HCT116 (cell line): Measurements from ENCODE around the gene SLC12A8. TPM values are rescaled to one million over a fixed set of nuclear protein-coding genes. Genes with fewer than 3 reads are reported as not detected.

Experiments used
- ATAC-seq: fragments of 200-7000 bp; cut with Tn5 transposase; 2 replicates; pipeline ENCODE4 v1.9.1; 2020; ENCODE audit warnings: mild to moderate bottlenecking, moderate library complexity
- BruUV-seq: library from RNA; stranded (reverse); fragments of 400-500 nt; replicated peaks from 2 replicates; lab custom pipeline; 2021; lab: Mats Ljungman, UMichigan
- CTCF ChIA-PET: fragments of 300-600 bp; sonication (Branson Sonifier 250); formaldehyde crosslinking; loops from one replicate; lab custom pipeline; 2021; ENCODE audit warnings: antibody characterized with exemption; lab: Charles Lee
- POLR2A ChIA-PET: fragments of 300-600, 350-600 bp; sonication (Branson Sonifier 250); formaldehyde crosslinking; loops from one replicate; lab custom pipeline; 2021; ENCODE audit warnings: antibody characterized with exemption; lab: Charles Lee
- RAD21 ChIA-PET, 2 experiments: fragments of 300-600 bp; sonication (Branson Sonifier 250); formaldehyde crosslinking; loops; one replicate each; lab custom pipeline; 2023; ENCODE audit warnings: low total read pairs in 2 of 2; ENCODE audit not compliant: uncharacterized antibody in 2 of 2, unreplicated experiment in 2 of 2, low non-redundant PET in 1 of 2; lab: Charles Lee
- DNase-seq: peaks from one replicate; pipeline ENCODE4 v3.0.0-alpha.2; 2010; ENCODE audit warnings: low read depth, low spot score
- H2AFZ ChIP-seq: fragments of 200-600 bp; shearing (Covaris generic), sonication (generic); 2 replicates; pipeline ENCODE4 v1.6.1; 2017; ENCODE audit warnings: low read depth, mixed run types, mixed read lengths, antibody characterized with exemption, low read length; ENCODE audit not compliant: poor library complexity, severe bottlenecking
- H3K27ac ChIP-seq: 2 replicates; pipeline ENCODE4 v1.5.1; 2012; ENCODE audit warnings: low read depth, low read length
- H3K27me3 ChIP-seq: fragments of 200-600 bp; sonication (generic); 2 replicates; pipeline ENCODE4 v1.6.1; 2016; ENCODE audit warnings: mixed run types, low read length, mixed read lengths; ENCODE audit not compliant: insufficient read depth
- H3K36me3 ChIP-seq, 2 experiments: fragments of 200-500 bp in 1 of 2; fragments of 200-600 bp in 1 of 2; sonication (Bioruptor generic) in 1 of 2; sonication (generic) in 1 of 2; 2 replicates each; pipeline versions ENCODE4 v1.5.1 to v1.6.1; 2014 to 2016; ENCODE audit warnings: low read length in 2 of 2, inconsistent platforms in 1 of 2, mixed read lengths in 1 of 2, mixed run types in 1 of 2; ENCODE audit not compliant: insufficient read depth in 2 of 2, control insufficient read depth in 1 of 2
- H3K4me1 ChIP-seq, 2 experiments: fragments of 200-600 bp in 1 of 2; sonication (generic) in 1 of 2; 2 replicates each; pipeline versions ENCODE4 v1.5.1 to v1.6.1; 2012 to 2017; ENCODE audit warnings: low read length in 2 of 2, inconsistent platforms in 1 of 2, mild to moderate bottlenecking in 1 of 2, mixed read lengths in 1 of 2, mixed run types in 1 of 2, moderate library complexity in 1 of 2; ENCODE audit not compliant: insufficient read depth in 2 of 2, control insufficient read depth in 1 of 2
- H3K4me2 ChIP-seq: fragments of 200-600 bp; sonication (generic); 2 replicates; pipeline ENCODE4 v1.6.1; 2017; ENCODE audit warnings: mixed run types, low read length, mixed read lengths
- H3K4me3 ChIP-seq, 2 experiments: fragments of 200-600 bp in 1 of 2; sonication (generic) in 1 of 2; replicated peaks in 1 of 2; 2 replicates each; pipeline ENCODE4 v1.5.1; 2011 to 2016; ENCODE audit warnings: low read length in 2 of 2, control low read depth in 1 of 2, low read depth in 1 of 2, mild to moderate bottlenecking in 1 of 2, mixed read lengths in 1 of 2, mixed run types in 1 of 2
- H3K79me2 ChIP-seq: fragments of 200-600 bp; sonication (generic); 2 replicates; pipeline ENCODE4 v1.6.1; 2017; ENCODE audit warnings: mild to moderate bottlenecking, mixed run types, low read length, moderate library complexity, mixed read lengths; ENCODE audit not compliant: insufficient read depth
- H3K9ac ChIP-seq: fragments of 200-600 bp; sonication (generic); 2 replicates; pipeline ENCODE4 v1.6.1; 2016; ENCODE audit warnings: low read length, mixed read lengths
- H3K9me2 ChIP-seq: fragments of 200-600 bp; sonication (generic), shearing (Covaris generic); 2 replicates; pipeline ENCODE4 v1.6.1; 2017; ENCODE audit warnings: mixed run types, mild to moderate bottlenecking, moderate library complexity; ENCODE audit not compliant: insufficient read depth
- H3K9me3 ChIP-seq, 2 experiments: fragments of 200-500 bp in 1 of 2; fragments of 200-600 bp in 1 of 2; sonication (Bioruptor generic) in 1 of 2; sonication (generic) in 1 of 2; 2 replicates each; pipeline ENCODE4 v1.6.1; 2014 to 2017; ENCODE audit warnings: low read length in 2 of 2, mixed read lengths in 2 of 2, inconsistent platforms in 1 of 2, low read depth in 1 of 2, mild to moderate bottlenecking in 1 of 2, mixed run types in 1 of 2, moderate library complexity in 1 of 2; ENCODE audit not compliant: control insufficient read depth in 1 of 2, insufficient read depth in 1 of 2
- H4K20me1 ChIP-seq: fragments of 200-600 bp; sonication (generic), shearing (Covaris generic); 2 replicates; pipeline ENCODE4 v1.6.1; 2017; ENCODE audit warnings: mixed run types, mild to moderate bottlenecking, moderate library complexity; ENCODE audit not compliant: insufficient read depth
- CTCF ChIP-seq, 3 experiments: fragments of 200-600 bp in 1 of 3; sonication (generic) in 1 of 3; IDR thresholded peaks in 2 of 3; conservative IDR thresholded peaks in 1 of 3; 2 replicates each; pipeline ENCODE4 v1.5.1; 2012 to 2017; ENCODE audit warnings: low read depth in 2 of 3, low read length in 2 of 3, antibody characterized with exemption in 1 of 3, borderline replicate concordance in 1 of 3, control low read depth in 1 of 3, mild to moderate bottlenecking in 1 of 3, mixed read lengths in 1 of 3, mixed run types in 1 of 3, moderate library complexity in 1 of 3; ENCODE audit not compliant: insufficient read depth in 1 of 3
- POLR2A ChIP-seq: IDR thresholded peaks from 2 replicates; pipeline ENCODE4 v1.7.0; 2011; ENCODE audit warnings: borderline replicate concordance; ENCODE audit not compliant: insufficient read depth, insufficient read length; ENCODE audit errors: extremely low read depth
- POLR2AphosphoS5 ChIP-seq: IDR thresholded peaks from 2 replicates; pipeline ENCODE4 v1.6.1; 2011; ENCODE audit warnings: mild to moderate bottlenecking, low read depth, low read length, moderate library complexity
- SIN3A ChIP-seq: IDR thresholded peaks from 2 replicates; pipeline ENCODE4 v1.6.1; 2012; ENCODE audit warnings: low read depth
- SRF ChIP-seq: IDR thresholded peaks from 2 replicates; pipeline ENCODE4 v1.6.1; 2012; ENCODE audit warnings: low read depth
- ZNF274 ChIP-seq: fragments of 200-500 bp; sonication (Bioruptor generic); IDR thresholded peaks from 2 replicates; pipeline ENCODE4 v1.6.1; 2014; ENCODE audit warnings: mild to moderate bottlenecking, low read depth, low read length, inconsistent platforms
- intact Hi-C: fragments of 100-400 bp; cut with micrococcal nuclease; formaldehyde crosslinking; loops from 2 replicates; pipeline ENCODE4 v1.10.0; 2022
- total RNA-seq: library from RNA; stranded (reverse); gene quantifications from one replicate; pipeline ENCODE4 v1.2.1, GENCODE V29; 2021; ENCODE audit not compliant: unreplicated experiment

SLC12A8 gene
- total RNA-seq, 1 experiment from 2014 or later = 19.9 TPM

GRCh38 chr3:125075738-125076137 lies 136.8 kb downstream of the SLC12A8 start:
- ChIA-PET CTCF (no interaction called here), POLR2A (no interaction called here)

More at GRCh38 chr3:125075738-125076137, 136.8 kb downstream of the SLC12A8 start:
- H4K20me1 ChIP-seq = peaks cover 8% of the 10 kb centered on the region; the same call in 1 of the 2 replicates
- intact Hi-C loops = no loop called here
- no peaks in the 10 kb centered on the region for H3K9me2 ChIP-seq
- H3K27ac ChIP-seq = no peak overlapping the region
- 0 out of 4 replicates have a peak, but pooled peaks cover 0 to 10% of the 10 kb centered on the region in 2 experiments for H3K36me3 ChIP-seq
- no peak overlapping the region for H2AFZ ChIP-seq
- no peaks in the 10 kb centered on the region for H3K9me3 ChIP-seq
- H3K4me2 ChIP-seq = no peak overlapping the region
- RAD21 ChIA-PET = no interaction called here
- TF ChIP-seq SIN3A (no peak), POLR2AphosphoS5 (no peak), CTCF (IDR thresholded peaks at IDR 0.05 in 2 of 3, conservative IDR thresholded peaks at IDR 0.05 in 1 of 3; ENCODE audit: borderline replicate concordance in 1 of 3, insufficient read depth in 1 of 3, low read depth in 2 of 3, low read length in 2 of 3) (0 out of 6 replicates have a peak, but pooled peaks of 1 of the 3 experiments have one; percentile 11), ZNF274 (no peak), POLR2A (no peak), SRF (no peak)
- H3K27me3 ChIP-seq = no peaks in the 10 kb centered on the region
- H3K9ac ChIP-seq = no peak overlapping the region
- H3K79me2 ChIP-seq = no peaks in the 10 kb centered on the region
- no TSS peak for BruUV-seq
- ATAC-seq (no peak), DNase-seq (no peak)
- H3K4me1 ChIP-seq = peaks cover 11 to 29% of the 10 kb centered on the region in 2 experiments
- no peak overlapping the region for H3K4me3 ChIP-seq
